HG03175 (cell line): ENCODE results near the gene SEPHS2.

Experiments
- ATAC-seq: cut with Tn5 transposase; IDR thresholded peaks from one replicate; pipeline ENCODE4 v1.9.1; 2021; ENCODE audit warnings: mild to moderate bottlenecking, moderate library complexity; ENCODE audit not compliant: unreplicated experiment

The SEPHS2 gene

DNA sequence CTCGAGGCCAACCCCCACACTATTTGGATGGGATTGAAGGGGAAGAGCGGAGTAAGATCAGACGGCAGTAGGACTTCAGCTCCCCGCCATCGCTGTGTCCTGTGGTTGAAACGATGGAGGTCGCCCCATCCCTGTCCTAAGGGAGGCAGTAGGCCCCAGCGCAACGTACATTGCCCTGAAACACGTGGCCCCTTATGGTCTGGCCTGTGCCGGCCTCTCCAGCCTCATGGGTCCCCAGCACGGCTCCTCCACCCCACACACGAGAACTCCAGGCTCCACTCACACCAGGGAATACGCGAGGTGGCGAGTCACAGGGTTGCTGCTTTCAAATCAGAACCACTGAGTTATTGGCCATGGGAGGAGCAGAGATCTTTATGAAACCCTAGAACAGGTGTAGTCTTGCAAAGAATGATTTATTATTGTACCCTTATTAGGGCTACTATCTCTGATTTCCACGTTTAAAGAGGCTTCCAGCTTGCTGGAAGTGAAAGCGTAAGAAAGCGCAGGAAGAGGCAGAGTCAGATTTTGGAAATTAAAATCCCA, 15.2 kb downstream of the SEPHS2 start:
- ATAC-seq: no peak

DNA sequence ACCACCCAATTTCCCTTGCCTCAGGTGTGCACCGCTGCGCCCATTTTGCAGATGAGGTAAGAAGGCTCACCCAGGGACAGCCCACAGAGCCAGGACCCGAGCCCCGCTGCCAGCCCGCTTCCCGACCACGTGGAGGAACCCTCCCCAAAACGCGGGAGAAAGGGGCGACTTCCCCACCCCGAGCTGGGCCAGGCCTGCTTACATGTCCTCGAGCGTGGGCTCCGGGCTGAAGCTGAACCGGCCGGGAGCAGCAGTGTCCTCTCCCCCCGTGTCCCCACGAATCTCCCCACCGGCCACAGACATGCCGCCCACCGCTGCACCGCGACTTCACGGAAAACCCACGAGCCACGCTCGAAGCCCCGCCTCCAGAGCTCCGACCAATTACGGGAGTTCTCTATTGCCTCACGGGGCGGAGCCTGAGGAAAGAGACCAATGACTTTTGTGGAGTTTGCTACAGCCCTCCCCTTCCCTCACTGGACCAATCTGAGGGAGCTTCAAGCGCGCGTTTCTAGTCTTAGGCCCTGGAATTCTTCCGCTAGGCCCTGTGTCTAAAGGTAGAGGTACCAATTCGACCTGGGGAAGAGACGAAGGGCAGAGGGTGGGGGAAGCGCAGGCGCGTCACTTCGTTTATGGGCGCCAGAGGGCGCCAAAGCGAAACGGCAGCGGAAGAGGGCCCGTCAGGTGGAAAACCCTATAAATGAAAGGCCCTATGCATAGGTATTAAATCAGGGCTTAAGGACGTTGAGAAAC, 15.8 kb downstream of the SEPHS2 start, which contains the start of gene DCTPP1:
DCTPP1 (minus strand) TSS at position 353 of the 750 bp plus-strand sequence; CDS start at position 303, 50 bp downstream.
- ATAC-seq: peak; percentile 97

DNA sequence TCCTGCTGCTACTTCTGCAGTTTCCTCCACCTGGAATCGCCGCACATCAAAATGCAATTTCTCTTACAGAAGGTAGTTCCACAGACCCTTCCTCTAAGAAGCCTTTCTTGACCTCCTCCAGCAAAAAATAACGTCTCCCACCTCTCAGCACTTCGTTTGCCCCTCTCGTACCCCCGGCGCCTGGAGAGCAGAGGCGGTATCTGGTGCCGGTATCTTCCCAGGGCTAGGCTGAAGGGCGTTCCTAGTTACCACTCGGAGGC, 16.3 kb downstream of the SEPHS2 start:
- ATAC-seq: no peak

DNA sequence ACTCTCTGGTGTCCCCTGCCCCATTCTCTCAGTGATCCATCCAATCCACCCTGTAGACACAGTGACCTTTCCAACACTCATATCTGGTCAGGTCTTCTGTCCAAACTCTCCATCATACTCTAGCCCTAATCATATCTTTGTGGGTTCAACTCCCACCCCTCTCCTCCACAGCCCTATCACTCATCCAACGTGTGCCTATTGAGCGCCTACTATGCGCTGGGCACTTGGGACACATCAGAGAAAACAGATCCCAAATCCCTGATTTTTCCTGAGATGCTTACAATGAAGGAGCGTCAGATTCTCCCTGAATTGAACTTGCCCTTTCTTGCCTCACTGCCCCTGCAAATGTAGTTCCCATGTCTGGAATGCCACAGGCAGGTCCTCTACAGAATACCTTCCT, 17.6 kb downstream of the SEPHS2 start:
- no peak for ATAC-seq

DNA sequence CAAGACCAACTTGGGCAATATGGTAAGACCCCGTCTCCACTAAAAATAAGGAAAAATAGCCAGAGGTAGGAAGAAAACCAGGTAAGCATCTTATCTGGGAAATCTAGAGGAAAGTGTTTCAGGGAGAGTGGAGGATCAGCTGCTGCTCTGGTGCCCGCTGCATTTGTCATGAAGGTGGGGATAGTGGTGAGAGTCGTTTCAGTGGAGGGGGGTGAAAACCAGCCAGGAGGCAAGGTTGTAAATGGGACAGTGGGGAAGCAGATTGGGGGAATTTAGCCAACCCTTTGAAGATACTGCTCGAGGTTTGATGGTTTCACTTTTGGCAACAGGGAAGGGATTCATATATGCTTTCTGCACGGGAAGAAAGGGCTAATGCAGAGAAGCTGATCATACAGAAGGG, 24.7 kb downstream of the SEPHS2 start:
- no peak for ATAC-seq

DNA sequence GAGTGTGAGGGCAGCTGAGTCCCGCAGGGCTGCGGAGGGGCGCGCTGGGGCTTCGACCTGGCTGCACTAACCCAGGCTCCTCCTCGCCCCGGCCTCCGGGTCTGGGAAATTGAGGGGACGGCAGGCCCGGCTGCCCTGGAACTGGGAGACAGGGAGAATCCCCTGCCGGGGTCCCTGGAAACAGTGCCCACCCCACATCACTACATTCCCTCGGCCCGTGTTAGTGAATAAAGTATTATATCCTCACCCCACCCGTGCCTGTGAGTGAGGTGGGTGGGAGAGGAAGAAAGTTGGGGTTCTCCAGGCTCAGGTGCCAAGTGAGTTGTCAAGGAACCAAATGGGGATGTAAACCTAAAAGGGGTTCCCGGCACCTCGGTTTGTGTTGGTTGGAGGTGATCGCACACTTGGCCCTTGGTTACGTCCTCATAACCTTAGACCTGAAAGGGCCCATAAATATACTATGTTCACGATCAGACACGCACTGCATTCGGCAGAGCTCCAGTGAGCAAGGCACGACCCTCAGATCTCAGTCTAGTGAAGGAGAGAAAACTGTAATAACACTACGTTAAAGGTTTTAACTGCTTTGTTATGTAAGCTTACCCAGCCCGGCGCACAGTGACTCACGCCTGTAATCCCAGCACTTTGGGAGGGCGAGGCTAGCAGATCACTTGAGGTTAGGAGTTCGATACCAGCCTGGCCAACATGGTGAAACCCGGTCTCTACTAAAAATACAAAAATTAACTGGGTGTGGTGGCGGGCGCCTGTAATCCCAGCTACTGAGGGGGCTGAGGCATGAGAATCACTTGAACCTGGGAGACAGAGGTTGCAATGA, 27.1 kb downstream of the SEPHS2 start:
- no peak for ATAC-seq

DNA sequence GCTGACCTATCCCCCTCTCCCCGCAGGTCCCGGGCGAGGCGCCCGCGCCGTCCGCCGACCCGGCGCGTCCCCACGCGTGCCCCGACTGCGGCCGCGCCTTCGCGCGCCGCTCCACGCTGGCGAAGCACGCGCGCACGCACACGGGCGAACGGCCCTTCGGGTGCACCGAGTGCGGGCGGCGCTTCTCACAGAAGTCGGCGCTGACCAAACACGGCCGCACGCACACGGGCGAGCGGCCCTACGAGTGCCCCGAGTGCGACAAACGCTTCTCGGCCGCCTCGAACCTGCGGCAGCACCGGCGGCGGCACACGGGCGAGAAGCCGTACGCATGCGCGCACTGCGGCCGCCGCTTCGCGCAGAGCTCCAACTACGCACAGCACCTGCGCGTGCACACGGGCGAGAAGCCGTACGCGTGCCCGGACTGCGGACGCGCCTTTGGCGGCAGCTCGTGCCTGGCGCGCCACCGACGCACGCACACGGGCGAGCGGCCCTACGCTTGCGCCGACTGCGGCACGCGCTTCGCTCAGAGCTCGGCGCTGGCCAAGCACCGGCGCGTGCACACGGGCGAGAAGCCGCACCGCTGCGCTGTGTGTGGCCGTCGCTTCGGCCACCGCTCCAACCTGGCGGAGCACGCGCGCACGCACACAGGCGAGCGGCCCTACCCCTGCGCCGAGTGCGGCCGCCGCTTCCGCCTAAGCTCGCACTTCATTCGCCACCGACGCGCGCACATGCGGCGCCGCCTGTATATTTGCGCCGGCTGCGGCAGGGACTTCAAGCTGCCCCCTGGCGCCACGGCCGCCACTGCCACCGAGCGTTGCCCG, 27.9 kb downstream of the SEPHS2 start:
- ATAC-seq: peak; percentile 76

DNA sequence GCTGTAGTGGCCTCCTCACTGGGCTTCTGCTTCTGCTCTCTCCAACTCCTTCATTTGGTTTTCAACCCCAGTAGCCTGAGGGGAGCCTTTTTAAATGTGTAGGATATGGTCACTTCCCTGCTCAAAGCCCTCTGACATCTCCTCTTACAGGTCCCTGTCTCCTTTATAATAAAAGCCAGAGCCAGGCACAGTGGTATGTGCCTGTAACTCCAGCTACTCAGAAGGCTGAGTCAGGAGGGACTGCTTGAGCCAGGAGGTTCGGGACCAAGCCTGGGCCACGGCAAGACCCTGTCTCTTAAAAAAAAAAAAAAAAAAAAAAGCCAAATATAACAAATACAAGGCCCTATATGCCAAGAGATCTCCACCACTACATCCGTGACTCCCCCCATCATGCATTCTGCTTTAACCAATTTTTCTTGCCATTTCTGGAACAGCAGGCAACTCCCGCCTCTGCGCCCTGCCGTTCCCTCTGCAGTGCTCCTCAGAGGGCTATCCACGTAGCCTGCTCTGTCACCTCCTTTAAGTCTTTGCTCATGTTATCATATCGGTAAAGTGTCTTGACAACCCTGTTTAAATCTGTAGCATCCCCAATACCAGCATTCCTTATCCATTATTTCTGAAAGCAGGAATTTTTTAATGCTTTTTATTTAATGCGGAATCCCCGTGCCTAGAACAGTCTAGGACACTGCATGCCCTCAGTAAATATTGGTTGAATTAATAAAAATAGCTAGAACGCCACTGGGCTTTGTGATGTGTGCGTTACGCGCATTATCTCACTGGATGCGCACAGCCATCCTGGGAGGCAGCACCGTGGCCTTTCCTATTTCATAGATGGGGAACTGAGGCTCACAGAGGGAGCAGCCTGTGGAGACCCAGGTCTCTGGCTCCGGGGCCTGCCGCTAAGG, 28.8 kb downstream of the SEPHS2 start:
- no peak for ATAC-seq

DNA sequence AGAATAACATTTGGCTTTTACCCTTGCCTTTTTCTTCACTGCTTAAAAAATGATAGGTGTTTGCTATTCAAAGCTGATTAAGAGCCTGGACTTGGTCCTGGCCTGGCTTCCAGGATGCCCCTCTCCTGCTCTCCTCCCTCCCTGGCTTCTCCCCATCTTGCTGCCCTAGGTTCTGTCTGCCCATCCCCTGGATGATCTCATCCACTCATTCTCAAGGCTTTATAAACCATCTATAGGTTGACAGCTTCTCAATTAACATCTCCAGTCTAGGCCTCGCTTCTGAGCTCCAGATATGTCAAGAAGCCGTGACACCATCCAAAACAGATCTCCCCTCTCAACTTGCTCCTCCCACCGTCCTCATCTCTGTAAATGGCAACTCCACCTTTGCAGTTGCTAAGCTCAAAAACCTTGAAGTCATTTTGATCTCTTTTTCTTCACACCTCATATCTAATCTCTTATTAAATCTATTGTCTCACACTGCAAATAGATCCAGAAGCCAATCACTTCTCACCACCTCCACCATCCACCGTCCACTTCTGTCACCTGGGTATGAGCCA, 29.5 kb downstream of the SEPHS2 start:
- ATAC-seq: no peak

DNA sequence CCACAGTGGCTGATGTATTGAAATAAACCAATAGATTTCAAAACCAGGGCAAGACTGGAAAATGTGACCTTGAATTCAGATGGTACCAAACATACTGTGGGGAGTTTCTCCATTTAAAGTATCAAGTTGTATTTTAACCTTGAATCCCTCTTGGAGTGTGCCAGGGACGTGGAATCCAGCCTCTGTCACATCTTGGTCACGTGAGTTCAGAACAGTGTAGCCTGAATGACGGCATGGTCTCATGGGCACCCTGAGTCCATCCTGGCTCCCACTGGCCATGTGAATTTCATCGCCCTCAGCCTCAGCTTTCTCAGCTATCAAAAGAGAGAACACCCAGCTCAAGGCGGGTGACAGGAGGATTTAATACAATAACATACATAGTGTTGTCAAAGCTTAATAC, 31.5 kb downstream of the SEPHS2 start:
- ATAC-seq: no peak

DNA sequence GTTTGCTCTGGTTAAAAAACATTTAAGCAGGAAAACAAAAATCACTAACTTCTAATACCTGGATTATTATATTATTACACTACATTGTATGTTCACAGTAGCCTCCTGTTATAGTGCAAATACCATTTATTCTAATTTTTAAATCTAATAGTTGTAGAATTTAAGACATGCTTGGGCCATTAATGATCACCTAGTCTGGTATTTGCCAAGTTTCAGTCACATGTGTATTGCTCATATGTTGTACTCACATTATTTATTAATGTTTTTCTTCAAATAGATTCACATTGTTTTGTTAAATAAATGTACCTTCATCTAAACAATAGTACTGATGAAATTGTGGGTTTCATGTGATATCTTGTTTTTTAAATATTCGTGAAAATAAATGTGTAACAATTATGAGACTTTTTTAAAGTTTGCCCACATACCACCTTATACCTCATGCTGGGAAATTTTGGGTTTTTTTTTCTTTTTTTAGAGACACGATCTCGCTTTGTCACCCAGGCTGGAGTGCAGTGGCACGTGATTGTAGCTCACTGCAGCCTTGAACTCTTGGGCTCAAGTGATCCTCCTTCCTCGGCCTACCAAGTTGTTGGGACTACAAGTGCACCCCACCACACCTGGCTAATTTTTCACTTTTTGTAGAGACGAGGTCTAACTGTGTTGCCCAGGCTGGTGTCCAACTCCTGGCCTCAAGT, 32.4 kb downstream of the SEPHS2 start:
- no peak for ATAC-seq

DNA sequence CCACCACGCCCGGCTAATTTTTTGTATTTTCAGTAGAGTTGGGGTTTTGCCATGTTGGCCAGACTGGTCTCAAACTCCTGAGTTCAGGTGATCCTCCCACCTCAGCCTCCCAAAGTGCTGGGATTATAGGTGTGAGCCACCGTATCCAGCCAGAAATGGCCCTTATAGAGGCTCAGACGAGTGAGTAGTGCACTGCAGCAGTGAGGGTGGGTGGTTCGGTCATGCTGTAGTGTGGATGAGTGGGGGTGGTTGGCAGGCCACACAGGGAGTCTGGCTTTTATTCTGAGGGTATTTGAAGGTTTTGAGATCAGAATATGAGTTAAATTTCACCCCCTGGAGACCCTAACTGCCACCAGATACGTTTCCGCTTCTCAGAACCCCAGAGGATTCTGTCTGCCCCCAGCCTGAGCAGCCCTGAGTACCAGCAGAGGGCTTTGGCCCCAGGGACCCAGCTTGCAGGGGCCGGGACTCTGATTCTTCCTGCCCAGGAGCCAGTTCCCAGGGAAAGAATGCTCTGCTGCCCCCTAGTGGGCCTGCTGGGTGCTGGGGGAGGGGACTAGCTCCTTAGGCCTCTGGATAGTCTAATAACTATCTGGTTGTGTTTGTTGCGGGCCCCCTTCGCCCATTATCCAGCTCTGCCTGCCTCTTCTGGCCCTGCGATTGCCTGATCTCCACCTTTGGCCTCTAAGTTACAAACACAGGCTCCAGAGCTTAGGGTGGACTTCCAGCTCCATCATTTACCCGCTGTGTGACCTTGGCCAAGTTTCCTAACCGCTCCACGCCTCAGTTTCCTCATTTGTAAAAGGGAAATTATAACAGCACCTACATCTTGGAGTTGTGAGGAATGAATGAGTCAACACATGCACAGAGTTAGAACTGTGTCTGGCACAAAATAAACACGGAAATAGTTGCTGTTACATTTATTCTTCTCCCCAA, 36.3 kb downstream of the SEPHS2 start:
- ATAC-seq: no peak

DNA sequence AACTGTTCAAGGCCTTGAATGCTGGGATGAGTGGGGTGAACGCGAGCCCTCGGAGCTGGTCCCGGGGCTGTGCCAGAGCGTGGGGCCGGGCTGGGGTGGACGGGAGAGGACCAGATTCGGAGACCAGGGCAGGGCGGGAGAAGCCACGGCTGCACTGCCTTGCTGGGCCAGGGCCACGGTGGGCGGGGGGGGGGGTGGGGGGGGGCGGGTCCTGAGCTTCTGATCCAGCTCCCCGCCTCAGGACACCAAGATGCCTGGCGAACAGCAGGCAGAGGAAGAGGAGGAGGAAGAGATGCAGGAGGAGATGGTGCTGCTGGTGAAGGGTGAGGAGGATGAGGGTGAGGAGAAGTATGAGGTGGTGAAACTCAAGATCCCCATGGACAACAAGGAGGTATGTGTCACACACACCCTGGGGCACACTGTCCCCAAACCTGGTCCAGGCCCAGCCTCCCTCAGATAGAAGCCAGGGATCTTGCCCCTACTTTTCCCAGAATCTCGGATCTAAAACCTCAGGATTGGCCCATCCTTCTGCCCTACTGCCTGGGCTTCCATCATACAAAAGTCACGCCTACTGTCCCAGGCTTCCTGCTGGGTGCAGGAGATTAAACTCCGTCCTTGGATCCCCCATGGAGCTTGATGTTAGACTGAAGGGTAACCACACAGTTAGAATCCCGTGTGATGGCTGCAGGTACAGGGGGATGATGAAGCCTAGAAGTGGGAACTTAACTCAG, 37.7 kb downstream of the SEPHS2 start:
- ATAC-seq: no peak

DNA sequence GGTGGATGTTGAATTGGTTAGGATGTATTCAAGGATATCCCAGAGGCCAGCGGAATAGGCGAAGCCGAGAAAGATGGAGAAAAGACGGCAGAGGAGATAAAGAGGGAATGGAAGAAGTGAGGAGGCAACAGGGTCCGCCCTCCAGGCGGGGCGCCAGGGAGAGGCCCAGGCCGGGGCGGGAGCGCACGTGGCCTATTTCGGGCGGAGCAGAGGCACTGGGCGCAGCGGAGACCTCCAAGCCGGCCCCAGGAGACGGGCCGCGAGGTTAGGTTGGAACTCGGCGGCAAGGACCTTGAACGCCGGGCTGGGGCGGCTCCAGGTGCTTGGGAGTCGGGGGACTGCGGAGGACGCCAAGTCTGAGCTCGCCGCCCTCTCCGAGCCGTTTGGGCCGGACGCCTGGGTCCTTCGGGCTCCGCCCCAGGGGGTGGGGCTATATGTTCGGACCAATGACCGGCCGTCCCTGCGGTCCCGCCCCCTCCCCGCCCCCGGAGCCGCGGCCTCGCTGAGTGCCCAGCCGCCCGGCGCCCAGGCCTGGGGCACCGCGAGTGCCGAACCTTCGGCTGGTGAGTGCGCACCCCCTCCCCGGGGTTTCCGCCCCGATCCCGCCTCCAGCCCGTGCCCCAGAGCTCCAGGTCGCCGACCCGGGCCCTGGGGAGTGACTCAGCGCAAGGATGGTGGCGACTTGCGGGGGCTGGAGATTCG, 38.4 kb downstream of the SEPHS2 start, which contains the start of gene ZNF771:
ZNF771 (plus strand) TSS at position 505 of the 702 bp plus-strand sequence. CDS start 448 bp downstream, outside the sequence.
- ATAC-seq: peak; percentile 70

DNA sequence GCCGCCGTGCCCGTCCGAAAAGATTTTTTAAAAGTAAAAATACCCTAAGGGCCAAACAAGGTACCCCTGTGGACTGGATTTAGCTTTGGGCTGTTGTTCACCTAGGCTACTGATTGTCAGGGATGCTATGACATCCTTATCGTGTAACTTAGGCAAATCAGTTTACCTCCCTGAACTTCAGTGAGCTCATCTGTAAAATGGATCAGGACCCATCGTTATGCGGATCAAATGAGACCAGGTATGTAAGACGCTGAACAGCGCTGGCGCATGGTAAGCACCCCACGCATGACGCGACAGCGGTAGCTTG, 38.9 kb downstream of the SEPHS2 start:
- peak; percentile 9 for ATAC-seq

DNA sequence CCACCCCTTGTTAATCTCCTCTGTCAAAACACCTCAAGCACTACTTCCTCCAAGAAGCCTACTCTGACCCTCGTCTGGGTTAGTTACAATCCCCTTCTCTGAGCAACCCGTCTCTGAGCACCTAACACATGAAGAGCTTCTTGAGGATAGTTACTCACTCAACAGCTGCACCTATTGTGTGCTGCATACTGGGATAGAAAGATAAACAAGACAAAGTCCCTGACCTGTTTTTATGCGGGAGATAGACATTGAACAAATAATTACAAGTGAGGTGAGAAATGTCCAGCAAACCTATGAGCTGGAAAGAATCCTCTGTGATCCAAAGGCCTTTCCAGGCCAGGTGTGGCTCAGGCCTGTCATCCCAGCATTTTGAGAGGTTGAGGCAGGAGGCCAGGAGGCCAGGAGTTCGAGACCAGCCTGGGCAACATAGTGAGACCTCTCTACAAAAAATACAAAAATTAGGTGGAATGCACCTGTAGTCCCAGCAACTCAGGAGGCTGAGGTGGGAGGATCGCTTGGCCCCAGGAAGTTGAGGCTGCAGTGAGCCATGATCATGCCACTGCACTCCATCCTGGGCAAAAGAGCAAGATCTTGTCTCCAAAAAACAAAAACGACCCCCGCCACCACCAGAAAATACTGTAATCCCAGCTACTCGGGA, 43.8 kb downstream of the SEPHS2 start:
- ATAC-seq: no peak
